ENCODE data around the gene PTPRN2. TPM values are rescaled to one million over a fixed set of nuclear protein-coding genes. Genes with fewer than 3 reads are reported as not detected.

The PTPRN2 gene
- total and polyA plus RNA-seq, 9 of the 15 experiments (the other 6 are each of a cell fraction or from before 2014, with no cell fraction given): not detected

GRCh38 chr7:157684909-157685429 lies 902.7 kb downstream of the PTPRN2 start:
- H3K9me3 ChIP-seq (replicated peaks; ENCODE audit: control insufficient read depth, insufficient read depth, low read depth, low read length): no peaks in the 10 kb centered on the region
- H2AFZ ChIP-seq (ENCODE audit: low read depth, low read length): no peak overlapping the region
- no TSS peak for BruUV-seq (replicated peaks)
- no peaks in the 10 kb centered on the region for H3K36me3 ChIP-seq (ENCODE audit: control insufficient read depth, insufficient read depth, low read length)
- H3K4me1 ChIP-seq (replicated peaks in 1 of 2; ENCODE audit: control insufficient read depth in 2 of 2, insufficient read depth in 2 of 2, low read length in 2 of 2): peaks cover 0 to 4% of the 10 kb centered on the region in 2 experiments; a peak in 1 of 5 replicates
- H3K9me1 ChIP-seq (ENCODE audit: control insufficient read depth, insufficient read depth, low read length): no peaks in the 10 kb centered on the region
- in situ Hi-C loops (cut with MboI) (no loop called here), intact Hi-C loops (cut with micrococcal nuclease) (no loop called here)
- peaks cover 46 to 69% of the 10 kb centered on the region in 2 experiments for H3K27me3 ChIP-seq (ENCODE audit: control insufficient read depth in 2 of 2, insufficient read depth in 2 of 2, low read length in 2 of 2)
- ChIA-PET CTCF (ENCODE audit: low intra/inter-chr PET ratio) (no interaction called here), POLR2A (no interaction called here)
- 28% methylated on average over 44 of the region's 72 CpGs for WGBS (ENCODE audit: insufficient coverage, low coverage, missing lambda C conversion rate)
- DNase-seq (ENCODE audit: extremely low read depth in 1 of 4, low spot score in 3 of 4) (no peak), ATAC-seq (no peak), FAIRE-seq (no peak)
- H3K9ac ChIP-seq (ENCODE audit: insufficient read depth in 1 of 2, low read depth in 2 of 2, low read length in 2 of 2): no peak overlapping the region
- H3K4me2 ChIP-seq (ENCODE audit: insufficient read depth, low read length): no peak overlapping the region
- H3K27ac ChIP-seq (ENCODE audit: extremely low read depth, low read depth, low read length): no peak overlapping the region
- H3K79me2 ChIP-seq (ENCODE audit: control insufficient read depth, insufficient read depth, low read length): no peaks in the 10 kb centered on the region
- H3K4me3 ChIP-seq: no peak overlapping the region
- peaks cover 5% of the 10 kb centered on the region; the same call in 1 of the 2 replicates for H4K20me1 ChIP-seq (replicated peaks; ENCODE audit: control insufficient read depth, insufficient read depth, low read length)
- TF ChIP-seq RAD51 (IDR thresholded peaks at IDR 0.05; ENCODE audit: borderline replicate concordance, low read depth) (no peak), ZNF408 (CRISPR knock-in tag; IDR thresholded peaks at IDR 0.05; ENCODE audit: low read depth) (no peak), ARID2 (IDR thresholded peaks at IDR 0.05) (no peak), BRF1 (IDR thresholded peaks at IDR 0.05; ENCODE audit: borderline replicate concordance, extremely low read depth, insufficient read length) (no peak), EWSR1 (IDR thresholded peaks at IDR 0.05; ENCODE audit: borderline replicate concordance, low read depth, partially characterized antibody) (no peak), ZNF57 (CRISPR knock-in tag; IDR thresholded peaks at IDR 0.05) (no peak), ZNF140 (CRISPR knock-in tag; IDR thresholded peaks at IDR 0.05) (no peak), KDM1A (IDR thresholded peaks at IDR 0.05) (no peak), CAMTA2 (CRISPR knock-in tag; conservative IDR thresholded peaks at IDR 0.05) (no peak), PHF20 (IDR thresholded peaks at IDR 0.05; ENCODE audit: partially characterized antibody) (no peak), ELK3 (CRISPR knock-in tag; IDR thresholded peaks at IDR 0.05) (no peak), TRIM25 (IDR thresholded peaks at IDR 0.05; ENCODE audit: borderline replicate concordance) (no peak), ZFP91 (CRISPR knock-in tag; IDR thresholded peaks at IDR 0.05) (no peak), ERF (CRISPR knock-in tag; IDR thresholded peaks at IDR 0.05) (no peak)
